K562 (cell line): ENCODE measurements around the gene IFI16. TPM values are rescaled to one million over a fixed set of nuclear protein-coding genes. Genes with fewer than 3 reads are reported as not detected.

ENCODE experiments used
- ATAC-seq: fragments of 200-7000 bp; cut with Tn5 transposase; 3 replicates; pipeline ENCODE4 v1.9.1; 2020; ENCODE audit warnings: moderate library complexity
- BruUV-seq: library from RNA; stranded (reverse); fragments of 400-500 nt; replicated peaks from 2 replicates; lab custom pipeline; 2021; lab: Mats Ljungman, UMichigan
- CTCF ChIA-PET: fragments of 300-600 bp; formaldehyde crosslinking; extraction: SDS; loops from one replicate; lab custom pipeline; 2021; ENCODE audit warnings: low intra/inter-chr PET ratio; lab: Yijun Ruan, JAX
- POLR2A ChIA-PET: fragments of 300-600, 350-650 bp; sonication (Branson Sonifier 250); formaldehyde crosslinking; extraction: SDS; loops from one replicate; lab custom pipeline; 2021; ENCODE audit warnings: antibody characterized with exemption, inconsistent platforms; lab: Yijun Ruan, JAX
- DNase-seq, 4 experiments: peaks; one replicate each; pipeline versions ENCODE4 v3.0.0 to v3.0.0-alpha.2; 2011 to 2018; ENCODE audit warnings: low spot score in 3 of 4, mixed read lengths in 3 of 4; ENCODE audit errors: extremely low read depth in 1 of 4
- FAIRE-seq: peaks from 2 replicates; lab custom pipeline; 2011; peaks lifted over from hg19 to GRCh38; lab: Jason Lieb, UNC
- H2AFZ ChIP-seq: 2 replicates; pipeline ENCODE4 v1.6.0; 2011; ENCODE audit warnings: low read depth, low read length, control low read depth, inconsistent platforms
- H3K27ac ChIP-seq: fragments of 200-600 bp; 3 replicates; pipeline ENCODE4 v1.8.0; 2011; ENCODE audit warnings: low read depth, mild to moderate bottlenecking, control low read depth, inconsistent platforms, low read length, moderate library complexity, mixed read lengths; ENCODE audit errors: extremely low read depth
- H3K27me3 ChIP-seq, 2 experiments: fragments of 300-600 bp in 1 of 2; 2 replicates in 1 of 2; 3 replicates in 1 of 2; pipeline versions ENCODE4 v1.6.0 to v1.8.0; 2011; ENCODE audit warnings: inconsistent platforms in 2 of 2, low read length in 2 of 2, mild to moderate bottlenecking in 1 of 2, mixed read lengths in 1 of 2, moderate library complexity in 1 of 2; ENCODE audit not compliant: control insufficient read depth in 2 of 2, insufficient read depth in 2 of 2
- H3K36me3 ChIP-seq: fragments of 300-600 bp; 3 replicates; pipeline ENCODE4 v1.8.0; 2011; ENCODE audit warnings: mild to moderate bottlenecking, low read length, inconsistent platforms; ENCODE audit not compliant: control insufficient read depth, insufficient read depth
- H3K4me1 ChIP-seq, 2 experiments: fragments of 200-600 bp in 1 of 2; replicated peaks in 1 of 2; 2 replicates in 1 of 2; 3 replicates in 1 of 2; pipeline versions ENCODE4 v1.5.1 to v1.8.0; 2011; ENCODE audit warnings: inconsistent platforms in 2 of 2, low read length in 2 of 2, mild to moderate bottlenecking in 1 of 2, mixed read lengths in 1 of 2, moderate library complexity in 1 of 2; ENCODE audit not compliant: control insufficient read depth in 2 of 2, insufficient read depth in 2 of 2
- H3K4me2 ChIP-seq: 2 replicates; pipeline ENCODE4 v1.6.1; 2011; ENCODE audit warnings: low read length, control low read depth, inconsistent platforms, mixed read lengths; ENCODE audit not compliant: insufficient read depth
- H3K4me3 ChIP-seq: fragments of 200-600 bp; sonication (generic), shearing (Covaris generic); 2 replicates; pipeline ENCODE4 v1.5.1; 2016; ENCODE audit warnings: control low read depth, inconsistent platforms
- H3K79me2 ChIP-seq: fragments of 200-600 bp; 3 replicates; pipeline ENCODE4 v1.8.0; 2011; ENCODE audit warnings: low read length, inconsistent platforms; ENCODE audit not compliant: control insufficient read depth, insufficient read depth
- H3K9ac ChIP-seq, 2 experiments: 2 replicates each; pipeline versions ENCODE4 v1.6.0 to v1.6.1; 2011; ENCODE audit warnings: low read depth in 2 of 2, low read length in 2 of 2, control low read depth in 1 of 2, inconsistent platforms in 1 of 2, mild to moderate bottlenecking in 1 of 2, mixed read lengths in 1 of 2; ENCODE audit not compliant: insufficient read depth in 1 of 2
- H3K9me1 ChIP-seq: one replicate; pipeline ENCODE4 v1.6.0; 2011; ENCODE audit warnings: inconsistent platforms, mild to moderate bottlenecking, low read length, moderate library complexity; ENCODE audit not compliant: control insufficient read depth, insufficient read depth
- H3K9me3 ChIP-seq: replicated peaks from 2 replicates; pipeline ENCODE4 v1.5.1; 2011; ENCODE audit warnings: low read depth, low read length, inconsistent platforms; ENCODE audit not compliant: control insufficient read depth, insufficient read depth
- H4K20me1 ChIP-seq: replicated peaks from 2 replicates; pipeline ENCODE4 v1.6.1; 2011; ENCODE audit warnings: low read length, inconsistent platforms, mixed read lengths; ENCODE audit not compliant: control insufficient read depth, insufficient read depth
- MCM3 ChIP-seq: fragments of 450-650 bp; IDR thresholded peaks from 2 replicates; pipeline ENCODE4 v1.6.1; 2016
- POU5F1 ChIP-seq: fragments of 150-350 bp; IDR thresholded peaks from 2 replicates; pipeline ENCODE4 v1.6.1; 2014; ENCODE audit warnings: borderline replicate concordance, low read length, low read depth, mild to moderate bottlenecking; ENCODE audit not compliant: partially characterized antibody
- SETDB1 ChIP-seq: IDR thresholded peaks from one replicate; pipeline ENCODE4 v1.6.1; 2012; ENCODE audit warnings: low read length, control low read depth, inconsistent platforms
- TCF7 ChIP-seq: sonication (generic); IDR thresholded peaks from 2 replicates; pipeline ENCODE4 v1.6.1; 2016; ENCODE audit warnings: antibody characterized with exemption, borderline replicate concordance
- TCF7L2 ChIP-seq: fragments of 150-350 bp; IDR thresholded peaks from 2 replicates; pipeline ENCODE4 v1.6.1; 2016; ENCODE audit warnings: low read depth, mild to moderate bottlenecking, low read length, moderate library complexity
- TEAD4 ChIP-seq, 2 experiments: sonication (generic) in 1 of 2; formaldehyde crosslinking in 1 of 2; IDR thresholded peaks; 2 replicates each; pipeline versions ENCODE4 v1.6.1 to v1.8.0; 2012 to 2022; ENCODE audit warnings: borderline replicate concordance in 1 of 2, inconsistent platforms in 1 of 2, low read length in 1 of 2, mild to moderate bottlenecking in 1 of 2, missing genetic modification reagents in 1 of 2
- ZNF717 ChIP-seq: fragments of 250-450 bp; sonication (Bioruptor Pico); IDR thresholded peaks from 2 replicates; pipeline ENCODE4 v1.5.0; 2021
- WGBS: fragments of 100-300 bp; shearing (Covaris generic); methylation state at CpG from one replicate; pipeline ENCODE4 v1.1.6; 2016; ENCODE audit warnings: low coverage, mixed read lengths; ENCODE audit not compliant: insufficient coverage; ENCODE audit errors: missing lambda C conversion rate; 5-methylcytosine and 5-hydroxymethylcytosine counted together
- in situ Hi-C: fragments of 300-500 bp; cut with MboI; formaldehyde crosslinking; loops from 4 replicates; pipeline ENCODE4 v1.15.0; 2018; ENCODE audit warnings: inconsistent platforms, mixed read lengths
- intact Hi-C: fragments of 100-400 bp; cut with micrococcal nuclease; formaldehyde crosslinking; loops from 2 replicates; pipeline ENCODE4 v1.14.2; 2022
- polyA plus RNA-seq, 8 experiments: library from polyadenylated mRNA; depleted of rRNA in 4 of 8; stranded (reverse) in 5 of 8; unstranded in 3 of 8; fragments of >200 nt; fragmentation: Nextera tagmentation in 2 of 8; fragmentation: Illumina TruSeq in 1 of 8; extraction: Ambion mirVana in 2 of 8; extraction: Trizol in 1 of 8; gene quantifications; 2 replicates each; pipeline versions ENCODE4 v1.2.1 to v1.2.3, GENCODE V29; 2011 to 2014; ENCODE audit warnings: inconsistent platforms in 1 of 8, missing spikeins in 1 of 8
- total RNA-seq, 7 experiments: library from RNA; depleted of rRNA in 6 of 7; stranded (reverse); fragments of >200 nt in 6 of 7; fragmentation: Illumina TruSeq in 2 of 7; extraction: Trizol in 2 of 7; gene quantifications; 2 replicates each; pipeline versions ENCODE4 v1.2.1 to v1.2.3, GENCODE V29; 2011 to 2021; ENCODE audit warnings: low replicate concordance in 1 of 7
- TF ChIP-seq, protein P1 (sequence below): fragments of 450-650 bp; formaldehyde crosslinking; IDR thresholded peaks from 2 replicates; pipeline ENCODE4 v1.4.0; 2020; ENCODE audit warnings: mild to moderate bottlenecking, moderate library complexity
- TF ChIP-seq, protein P2 (sequence below): fragments of 450-650 bp; IDR thresholded peaks from one replicate; pipeline ENCODE4 v1.6.1; 2018; ENCODE audit warnings: mild to moderate bottlenecking, moderate library complexity; ENCODE audit not compliant: partially characterized antibody
- TF ChIP-seq, protein P3 (sequence below): fragments of 250-450 bp; sonication (Bioruptor Pico); IDR thresholded peaks from 2 replicates; pipeline ENCODE4 v1.4.0; 2020

IFI16 gene
- total and polyA plus RNA-seq, 9 of the 15 experiments (the other 6 are each of a cell fraction or from before 2014, with no cell fraction given) = 0.70 to 2.8 (median 1.6) TPM

DNA sequence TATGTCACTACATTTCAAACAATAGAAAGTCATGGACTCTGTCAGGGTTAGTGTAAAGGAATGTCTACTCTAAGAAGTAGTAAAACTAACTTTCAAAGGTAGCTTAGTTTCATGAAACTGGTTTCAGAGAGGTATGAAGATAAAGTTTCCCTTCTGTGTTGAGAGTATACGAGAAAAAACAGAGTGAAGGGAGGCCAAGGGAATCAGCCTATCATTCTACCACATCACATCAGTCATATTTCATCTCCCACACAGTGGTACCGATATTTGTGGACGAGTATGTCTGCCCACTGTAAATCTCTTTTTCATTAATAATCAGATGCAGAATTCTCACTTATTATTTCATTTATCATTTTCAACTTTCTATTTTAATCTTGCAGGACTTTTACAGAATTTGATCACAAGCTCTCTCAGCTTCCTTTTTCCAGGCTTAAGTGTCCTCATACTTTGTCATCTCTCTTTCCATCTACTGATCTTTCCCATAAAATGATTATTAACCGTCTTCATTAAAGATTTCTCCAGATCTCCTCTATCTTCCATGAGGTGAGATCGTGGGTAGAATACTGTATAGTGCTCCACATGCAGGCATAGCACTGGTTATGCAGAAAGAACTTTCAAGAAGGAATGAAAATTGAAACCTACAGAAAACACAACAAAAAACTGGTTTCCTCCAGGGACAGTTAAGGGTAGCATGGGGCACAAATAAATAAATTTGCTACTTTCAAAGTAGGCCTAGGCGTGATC is 11.5 kb upstream of the IFI16 start:
- WGBS = 21% methylated on average over 6 of the region's 6 CpGs
- FAIRE-seq = no peak
- BruUV-seq = no TSS peak
- Histone ChIP-seq H3K9me1 (no peaks in the 10 kb centered on the region), H3K79me2 (no peaks in the 10 kb centered on the region), H3K36me3 (no peaks in the 10 kb centered on the region), H3K27ac (no peak overlapping the region), H3K4me3 (no peak overlapping the region), H3K4me1 (no peaks in the 10 kb centered on the region; a peak in 1 of 5 replicates), H4K20me1 (no peaks in the 10 kb centered on the region), H3K4me2 (no peak overlapping the region), H2AFZ (no peak overlapping the region), H3K9me3 (no peaks in the 10 kb centered on the region), H3K9ac (no peak overlapping the region), H3K27me3 (no peaks in the 10 kb centered on the region)
- peak; percentile 47; the same call in 2 of the 3 replicates for ATAC-seq
- no peak for DNase-seq
- in situ Hi-C loops = loop anchor here (10.0 kb wide), 1 partner anchor 203 kb away; no protein-coding TSS in a partner anchor
- ChIA-PET CTCF (interaction anchor here (0.6 to 1.4 kb wide), 4 partner anchors 74 to 491 kb away, joined by 3 to 5 read pairs (median 4); no protein-coding TSS in a partner anchor), POLR2A (no interaction called here)
- intact Hi-C loops = loop anchor here (1.0 to 10.0 kb wide), 6 partner anchors 75 to 796 kb away; partner anchors contain the start of gene SPTA1
- TF ChIP-seq ZNF717 (CRISPR knock-in tag) = no peak
- TF ChIP-seq, protein P1, sequence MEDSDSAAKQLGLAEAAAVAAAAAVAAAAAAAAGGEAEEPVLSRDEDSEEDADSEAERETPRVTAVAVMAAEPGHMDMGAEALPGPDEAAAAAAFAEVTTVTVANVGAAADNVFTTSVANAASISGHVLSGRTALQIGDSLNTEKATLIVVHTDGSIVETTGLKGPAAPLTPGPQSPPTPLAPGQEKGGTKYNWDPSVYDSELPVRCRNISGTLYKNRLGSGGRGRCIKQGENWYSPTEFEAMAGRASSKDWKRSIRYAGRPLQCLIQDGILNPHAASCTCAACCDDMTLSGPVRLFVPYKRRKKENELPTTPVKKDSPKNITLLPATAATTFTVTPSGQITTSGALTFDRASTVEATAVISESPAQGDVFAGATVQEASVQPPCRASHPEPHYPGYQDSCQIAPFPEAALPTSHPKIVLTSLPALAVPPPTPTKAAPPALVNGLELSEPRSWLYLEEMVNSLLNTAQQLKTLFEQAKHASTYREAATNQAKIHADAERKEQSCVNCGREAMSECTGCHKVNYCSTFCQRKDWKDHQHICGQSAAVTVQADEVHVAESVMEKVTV (CRISPR knock-in tag) = no peak
- no peak for TF ChIP-seq SETDB1
- TF ChIP-seq TCF7L2 = no peak
- no peak for TF ChIP-seq TEAD4 (IDR thresholded peaks at IDR 0.05; ENCODE audit: low read length)
- TF ChIP-seq TEAD4 (CRISPR knock-in tag; IDR thresholded peaks at IDR 0.05; ENCODE audit: borderline replicate concordance) = no peak
- TF ChIP-seq POU5F1 = no peak
- TF ChIP-seq, protein P2, sequence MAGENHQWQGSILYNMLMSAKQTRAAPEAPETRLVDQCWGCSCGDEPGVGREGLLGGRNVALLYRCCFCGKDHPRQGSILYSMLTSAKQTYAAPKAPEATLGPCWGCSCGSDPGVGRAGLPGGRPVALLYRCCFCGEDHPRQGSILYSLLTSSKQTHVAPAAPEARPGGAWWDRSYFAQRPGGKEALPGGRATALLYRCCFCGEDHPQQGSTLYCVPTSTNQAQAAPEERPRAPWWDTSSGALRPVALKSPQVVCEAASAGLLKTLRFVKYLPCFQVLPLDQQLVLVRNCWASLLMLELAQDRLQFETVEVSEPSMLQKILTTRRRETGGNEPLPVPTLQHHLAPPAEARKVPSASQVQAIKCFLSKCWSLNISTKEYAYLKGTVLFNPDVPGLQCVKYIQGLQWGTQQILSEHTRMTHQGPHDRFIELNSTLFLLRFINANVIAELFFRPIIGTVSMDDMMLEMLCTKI = no peak
- TF ChIP-seq, protein P3, sequence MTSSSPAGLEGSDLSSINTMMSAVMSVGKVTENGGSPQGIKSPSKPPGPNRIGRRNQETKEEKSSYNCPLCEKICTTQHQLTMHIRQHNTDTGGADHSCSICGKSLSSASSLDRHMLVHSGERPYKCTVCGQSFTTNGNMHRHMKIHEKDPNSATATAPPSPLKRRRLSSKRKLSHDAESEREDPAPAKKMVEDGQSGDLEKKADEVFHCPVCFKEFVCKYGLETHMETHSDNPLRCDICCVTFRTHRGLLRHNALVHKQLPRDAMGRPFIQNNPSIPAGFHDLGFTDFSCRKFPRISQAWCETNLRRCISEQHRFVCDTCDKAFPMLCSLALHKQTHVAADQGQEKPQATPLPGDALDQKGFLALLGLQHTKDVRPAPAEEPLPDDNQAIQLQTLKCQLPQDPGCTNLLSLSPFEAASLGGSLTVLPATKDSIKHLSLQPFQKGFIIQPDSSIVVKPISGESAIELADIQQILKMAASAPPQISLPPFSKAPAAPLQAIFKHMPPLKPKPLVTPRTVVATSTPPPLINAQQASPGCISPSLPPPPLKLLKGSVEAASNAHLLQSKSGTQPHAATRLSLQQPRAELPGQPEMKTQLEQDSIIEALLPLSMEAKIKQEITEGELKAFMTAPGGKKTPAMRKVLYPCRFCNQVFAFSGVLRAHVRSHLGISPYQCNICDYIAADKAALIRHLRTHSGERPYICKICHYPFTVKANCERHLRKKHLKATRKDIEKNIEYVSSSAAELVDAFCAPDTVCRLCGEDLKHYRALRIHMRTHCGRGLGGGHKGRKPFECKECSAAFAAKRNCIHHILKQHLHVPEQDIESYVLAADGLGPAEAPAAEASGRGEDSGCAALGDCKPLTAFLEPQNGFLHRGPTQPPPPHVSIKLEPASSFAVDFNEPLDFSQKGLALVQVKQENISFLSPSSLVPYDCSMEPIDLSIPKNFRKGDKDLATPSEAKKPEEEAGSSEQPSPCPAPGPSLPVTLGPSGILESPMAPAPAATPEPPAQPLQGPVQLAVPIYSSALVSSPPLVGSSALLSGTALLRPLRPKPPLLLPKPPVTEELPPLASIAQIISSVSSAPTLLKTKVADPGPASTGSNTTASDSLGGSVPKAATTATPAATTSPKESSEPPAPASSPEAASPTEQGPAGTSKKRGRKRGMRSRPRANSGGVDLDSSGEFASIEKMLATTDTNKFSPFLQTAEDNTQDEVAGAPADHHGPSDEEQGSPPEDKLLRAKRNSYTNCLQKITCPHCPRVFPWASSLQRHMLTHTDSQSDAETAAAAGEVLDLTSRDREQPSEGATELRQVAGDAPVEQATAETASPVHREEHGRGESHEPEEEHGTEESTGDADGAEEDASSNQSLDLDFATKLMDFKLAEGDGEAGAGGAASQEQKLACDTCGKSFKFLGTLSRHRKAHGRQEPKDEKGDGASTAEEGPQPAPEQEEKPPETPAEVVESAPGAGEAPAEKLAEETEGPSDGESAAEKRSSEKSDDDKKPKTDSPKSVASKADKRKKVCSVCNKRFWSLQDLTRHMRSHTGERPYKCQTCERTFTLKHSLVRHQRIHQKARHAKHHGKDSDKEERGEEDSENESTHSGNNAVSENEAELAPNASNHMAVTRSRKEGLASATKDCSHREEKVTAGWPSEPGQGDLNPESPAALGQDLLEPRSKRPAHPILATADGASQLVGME (CRISPR knock-in tag) = no peak
- no peak for TF ChIP-seq MCM3
- TF ChIP-seq TCF7 = no peak
